Keratinocyte (primary cell): ENCODE measurements around the gene ABLIM1. TPM values are rescaled to one million over a fixed set of nuclear protein-coding genes. Genes with fewer than 3 reads are reported as not detected.
A peak's percentile ranks its signal among the peaks of the same experiment; 100 is the strongest.

Experiments used
- DNase-seq: peaks from one replicate; pipeline ENCODE4 v3.0.0-alpha.2; 2011; ENCODE audit warnings: low read depth, missing footprints, low spot score
- FAIRE-seq: peaks from 2 replicates; lab custom pipeline; 2011; peaks lifted over from hg19 to GRCh38; lab: Jason Lieb, UNC
- H2AFZ ChIP-seq: 2 replicates; pipeline ENCODE4 v1.6.0; 2012; ENCODE audit warnings: low read length, control low read depth, inconsistent platforms; ENCODE audit not compliant: control insufficient read depth
- H3K27ac ChIP-seq: 2 replicates; pipeline ENCODE4 v1.5.1; 2011; ENCODE audit warnings: low read length; ENCODE audit not compliant: control insufficient read depth, insufficient read depth
- H3K27me3 ChIP-seq: 3 replicates; pipeline ENCODE4 v1.6.0; 2011; ENCODE audit warnings: low read length; ENCODE audit not compliant: control insufficient read depth, insufficient read depth; ENCODE audit errors: extremely low read depth
- H3K36me3 ChIP-seq, 2 experiments: 2 replicates in 1 of 2; 3 replicates in 1 of 2; pipeline ENCODE4 v1.5.1; 2011; ENCODE audit warnings: low read length in 2 of 2, mild to moderate bottlenecking in 1 of 2; ENCODE audit not compliant: control insufficient read depth in 2 of 2, insufficient read depth in 2 of 2; ENCODE audit errors: extremely low read depth in 1 of 2
- H3K4me1 ChIP-seq: 3 replicates; pipeline ENCODE4 v1.5.1; 2011; ENCODE audit warnings: low read length; ENCODE audit not compliant: control insufficient read depth, insufficient read depth; ENCODE audit errors: extremely low read depth
- H3K4me2 ChIP-seq: 3 replicates; pipeline ENCODE4 v1.6.0; 2011; ENCODE audit warnings: low read depth, low read length; ENCODE audit not compliant: control insufficient read depth, insufficient read depth; ENCODE audit errors: extremely low read depth
- H3K4me3 ChIP-seq, 3 experiments: fragments of 200-600 bp in 1 of 3; sonication (generic) in 1 of 3; 2 replicates in 2 of 3; 3 replicates in 1 of 3; pipeline ENCODE4 v1.5.1; 2011 to 2016; ENCODE audit warnings: low read length in 3 of 3, mild to moderate bottlenecking in 3 of 3, control low read depth in 2 of 3, inconsistent platforms in 1 of 3, low read depth in 1 of 3, mixed read lengths in 1 of 3, mixed run types in 1 of 3, moderate library complexity in 1 of 3; ENCODE audit not compliant: control insufficient read depth in 2 of 3, insufficient read depth in 2 of 3; ENCODE audit errors: extremely low read depth in 1 of 3
- H3K79me2 ChIP-seq: 2 replicates; pipeline ENCODE4 v1.6.0; 2012; ENCODE audit warnings: low read length; ENCODE audit not compliant: control insufficient read depth, insufficient read depth
- H3K9ac ChIP-seq: 3 replicates; pipeline ENCODE4 v1.6.0; 2011; ENCODE audit warnings: low read length; ENCODE audit not compliant: control insufficient read depth, insufficient read depth; ENCODE audit errors: extremely low read depth
- H3K9me1 ChIP-seq: 3 replicates; pipeline ENCODE4 v1.6.0; 2011; ENCODE audit warnings: low read length; ENCODE audit not compliant: control insufficient read depth, insufficient read depth; ENCODE audit errors: extremely low read depth
- H3K9me3 ChIP-seq: 2 replicates; pipeline ENCODE4 v1.5.1; 2012; ENCODE audit warnings: low read depth, low read length; ENCODE audit not compliant: control insufficient read depth
- H4K20me1 ChIP-seq: 3 replicates; pipeline ENCODE4 v1.6.0; 2011; ENCODE audit warnings: low read length; ENCODE audit not compliant: control insufficient read depth, insufficient read depth; ENCODE audit errors: extremely low read depth
- EZH2 ChIP-seq: IDR thresholded peaks from one replicate; pipeline ENCODE4 v1.6.1; 2012; ENCODE audit warnings: inconsistent platforms, mild to moderate bottlenecking, low read length, moderate library complexity
- dilution Hi-C: fragments of 300-500 bp; cut with MboI; formaldehyde crosslinking; loops from one replicate; pipeline ENCODE4 v1.7.0; 2020; ENCODE audit warnings: low sequenced_read_pairs; ENCODE audit not compliant: extremely low pct_ligation_motif_present
- polyA plus RNA-seq, 5 experiments: library from polyadenylated mRNA; depleted of rRNA in 3 of 5; stranded (reverse) in 3 of 5; stranded (forward) in 1 of 5; unstranded in 1 of 5; fragments of >200 nt; gene quantifications; 1 replicate in 1 of 5; 2 replicates in 3 of 5; 3 replicates in 1 of 5; pipeline versions ENCODE4 v1.2.1 to v1.2.3, GENCODE V29; 2011 to 2012; ENCODE audit warnings: missing spikeins in 2 of 5, low read depth in 1 of 5, low replicate concordance in 1 of 5
- TF ChIP-seq, protein P1 (sequence below), 3 experiments: IDR thresholded peaks in 1 of 3; conservative IDR thresholded peaks in 1 of 3; optimal IDR thresholded peaks in 1 of 3; 2 replicates in 2 of 3; 3 replicates in 1 of 3; pipeline versions ENCODE3 to v1.5.1; 2011; ENCODE audit warnings: low read length in 3 of 3, mild to moderate bottlenecking in 3 of 3, moderate library complexity in 2 of 3, control low read depth in 1 of 3, inconsistent platforms in 1 of 3; ENCODE audit not compliant: insufficient read depth in 2 of 3; ENCODE audit errors: extremely low read depth in 1 of 3

ABLIM1 gene
- polyA plus RNA-seq, 1 donor (not counting 4 experiments of a cell fraction or from before 2014, with no cell fraction given), result 55.2 TPM

DNA sequence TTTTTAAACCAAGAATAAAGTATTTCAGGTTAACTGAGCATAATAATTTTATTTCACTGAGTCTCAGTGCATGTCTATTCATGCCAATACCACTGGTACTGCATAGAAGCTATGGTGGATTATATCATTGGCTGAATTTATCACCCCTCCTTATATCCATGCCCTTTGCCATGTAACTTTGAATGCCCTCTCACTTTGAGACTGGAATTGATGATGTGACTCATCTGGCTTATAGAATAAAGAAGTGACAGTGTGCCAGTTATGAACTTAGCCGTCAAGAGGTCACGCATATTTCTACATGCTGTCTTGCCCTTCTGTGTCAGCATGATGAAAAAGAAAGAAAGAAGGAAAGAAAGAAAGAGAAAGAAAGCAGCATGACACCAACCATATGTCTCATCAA lies 20.7 kb upstream of the ABLIM1 start:
- H4K20me1 ChIP-seq, result no peaks in the 10 kb centered on the region
- no peaks in the 10 kb centered on the region for H3K9me3 ChIP-seq
- H3K4me3 ChIP-seq, result no peak overlapping the region
- no peaks in the 10 kb centered on the region for H3K27me3 ChIP-seq
- H3K4me2 ChIP-seq, result no peak overlapping the region
- H3K36me3 ChIP-seq, result no peaks in the 10 kb centered on the region
- DNase-seq (no peak), FAIRE-seq (peak; percentile 5)
- H3K9ac ChIP-seq, result no peak overlapping the region
- H3K9me1 ChIP-seq, result no peaks in the 10 kb centered on the region
- peaks cover 33% of the 10 kb centered on the region for H3K4me1 ChIP-seq
- no peak overlapping the region for H2AFZ ChIP-seq
- H3K27ac ChIP-seq, result no peak overlapping the region
- TF ChIP-seq EZH2, result no peak
- TF ChIP-seq, protein P1, sequence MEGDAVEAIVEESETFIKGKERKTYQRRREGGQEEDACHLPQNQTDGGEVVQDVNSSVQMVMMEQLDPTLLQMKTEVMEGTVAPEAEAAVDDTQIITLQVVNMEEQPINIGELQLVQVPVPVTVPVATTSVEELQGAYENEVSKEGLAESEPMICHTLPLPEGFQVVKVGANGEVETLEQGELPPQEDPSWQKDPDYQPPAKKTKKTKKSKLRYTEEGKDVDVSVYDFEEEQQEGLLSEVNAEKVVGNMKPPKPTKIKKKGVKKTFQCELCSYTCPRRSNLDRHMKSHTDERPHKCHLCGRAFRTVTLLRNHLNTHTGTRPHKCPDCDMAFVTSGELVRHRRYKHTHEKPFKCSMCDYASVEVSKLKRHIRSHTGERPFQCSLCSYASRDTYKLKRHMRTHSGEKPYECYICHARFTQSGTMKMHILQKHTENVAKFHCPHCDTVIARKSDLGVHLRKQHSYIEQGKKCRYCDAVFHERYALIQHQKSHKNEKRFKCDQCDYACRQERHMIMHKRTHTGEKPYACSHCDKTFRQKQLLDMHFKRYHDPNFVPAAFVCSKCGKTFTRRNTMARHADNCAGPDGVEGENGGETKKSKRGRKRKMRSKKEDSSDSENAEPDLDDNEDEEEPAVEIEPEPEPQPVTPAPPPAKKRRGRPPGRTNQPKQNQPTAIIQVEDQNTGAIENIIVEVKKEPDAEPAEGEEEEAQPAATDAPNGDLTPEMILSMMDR (optimal IDR thresholded peaks at IDR 0.05 in 1 of 3, IDR thresholded peaks at IDR 0.05 in 1 of 3, conservative IDR thresholded peaks at IDR 0.05 in 1 of 3; ENCODE audit: extremely low read depth in 1 of 3, insufficient read depth in 2 of 3, low read length in 3 of 3), result no peak
- dilution Hi-C loops, result no loop called here
- H3K79me2 ChIP-seq, result no peaks in the 10 kb centered on the region

DNA sequence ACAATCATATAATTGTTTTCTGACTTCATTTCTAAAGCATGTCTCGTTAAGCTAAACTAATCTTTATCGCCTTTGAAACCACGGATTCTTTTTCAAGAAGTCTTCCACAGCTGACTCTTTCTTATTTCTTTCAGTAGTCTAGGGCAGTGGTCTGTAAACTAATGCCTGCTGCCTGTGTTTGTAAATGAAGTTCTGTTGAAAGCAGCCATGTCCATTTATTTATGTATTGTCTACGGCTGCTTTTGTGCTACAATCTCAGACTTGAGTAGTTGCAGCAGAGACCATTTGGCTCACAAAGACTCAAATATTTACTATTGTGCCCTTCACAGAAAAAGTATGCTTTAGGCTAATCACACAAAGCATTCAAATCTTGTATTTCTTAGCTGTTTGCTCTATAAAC lies 20.3 kb upstream of the ABLIM1 start:
- Histone ChIP-seq H3K36me3 (no peaks in the 10 kb centered on the region), H4K20me1 (no peaks in the 10 kb centered on the region), H3K79me2 (no peaks in the 10 kb centered on the region), H3K27me3 (no peaks in the 10 kb centered on the region), H3K4me2 (no peak overlapping the region), H3K9me3 (no peaks in the 10 kb centered on the region), H3K4me1 (peaks cover 28% of the 10 kb centered on the region), H3K9me1 (no peaks in the 10 kb centered on the region), H2AFZ (no peak overlapping the region), H3K4me3 (no peak overlapping the region), H3K9ac (no peak overlapping the region), H3K27ac (no peak overlapping the region)
- dilution Hi-C loops, result no loop called here
- peak; percentile 13 for FAIRE-seq
- TF ChIP-seq, protein P1 (optimal IDR thresholded peaks at IDR 0.05 in 1 of 3, IDR thresholded peaks at IDR 0.05 in 1 of 3, conservative IDR thresholded peaks at IDR 0.05 in 1 of 3; ENCODE audit: extremely low read depth in 1 of 3, insufficient read depth in 2 of 3, low read length in 3 of 3), result no peak
- TF ChIP-seq EZH2, result no peak
- DNase-seq, result no peak
